Activated CD8-positive, alpha-beta memory T cell treated with anti-CD3 and anti-CD28 coated beads, Interleukin-2, amount 50 U/mL, for 24 hours (primary cell): ENCODE measurements around the gene SPOP.

Experiments used
- DNase-seq: peaks from one replicate; pipeline ENCODE4 v3.0.0-alpha.2; 2020; ENCODE audit errors: extremely low read depth

SPOP gene

GRCh38 chr17:49613182-49613800, 64.6 kb downstream of the SPOP start:
- DNase-seq, result no peak

GRCh38 chr17:49612726-49613125, 65.2 kb downstream of the SPOP start:
- DNase-seq, result no peak

DNA sequence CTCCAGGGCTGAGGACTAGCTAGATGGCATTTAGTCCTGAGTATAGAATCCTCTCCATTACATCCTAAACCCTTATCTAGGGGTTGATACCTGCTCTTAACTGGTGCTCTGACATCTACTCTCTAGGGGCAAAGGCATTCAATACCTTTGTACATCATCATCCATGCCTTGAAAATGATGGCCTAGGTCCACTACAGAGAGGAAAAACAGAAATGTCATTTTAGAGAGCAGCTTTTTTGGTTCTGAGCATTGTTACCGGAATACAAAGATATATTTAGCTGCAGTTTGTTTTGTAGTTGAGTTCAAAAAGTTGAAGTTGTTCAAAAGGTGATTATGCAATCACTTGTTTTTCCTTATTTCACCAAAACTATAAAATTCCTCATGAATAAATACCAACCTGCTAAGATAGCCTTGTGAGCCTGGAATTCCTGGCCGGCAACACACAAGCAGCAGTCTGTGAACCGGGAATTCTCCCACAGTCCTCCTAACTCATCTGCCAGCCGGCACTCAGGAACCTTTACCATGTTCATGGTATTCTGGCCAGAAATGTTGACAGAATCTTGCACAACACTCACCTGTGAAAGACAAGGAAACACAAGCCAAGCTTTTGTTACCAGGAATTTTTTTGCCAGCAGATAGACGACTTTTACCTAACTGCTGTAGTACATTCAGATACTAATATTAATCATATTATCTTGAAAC, 66.9 kb downstream of the SPOP start:
- no peak for DNase-seq

DNA sequence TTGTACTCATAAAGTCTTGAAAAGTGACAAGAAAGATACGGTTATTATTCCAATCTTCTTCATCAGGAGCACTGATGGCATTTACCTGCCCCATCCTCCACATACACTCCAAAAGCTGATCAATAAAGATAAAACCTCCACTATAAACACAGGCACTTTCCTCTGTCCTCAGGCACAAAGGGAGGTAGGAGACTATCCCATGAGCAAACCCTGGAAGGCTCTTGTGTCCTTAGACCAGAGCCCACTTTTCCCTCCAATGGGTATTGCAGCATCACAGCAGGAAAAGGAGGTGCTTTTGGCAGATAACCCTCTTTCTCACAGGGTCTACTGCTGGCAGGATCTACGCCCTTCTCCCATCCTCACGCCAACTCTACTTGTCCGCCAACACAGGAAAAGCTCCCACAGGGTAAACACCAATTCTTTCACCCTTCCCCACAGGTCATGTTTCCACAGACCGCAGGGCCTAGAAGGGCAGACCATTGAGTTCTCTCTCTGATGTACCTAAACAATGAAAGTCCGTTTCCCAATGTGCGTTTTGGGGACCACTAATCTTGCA, 73.5 kb downstream of the SPOP start:
- DNase-seq, result no peak

GRCh38 chr17:49603720-49604119, 74.2 kb downstream of the SPOP start:
- DNase-seq, result no peak

- no peak for DNase-seq
Observed at GRCh38 chr17:49603238-49603637, 74.7 kb downstream of the SPOP start.

DNA sequence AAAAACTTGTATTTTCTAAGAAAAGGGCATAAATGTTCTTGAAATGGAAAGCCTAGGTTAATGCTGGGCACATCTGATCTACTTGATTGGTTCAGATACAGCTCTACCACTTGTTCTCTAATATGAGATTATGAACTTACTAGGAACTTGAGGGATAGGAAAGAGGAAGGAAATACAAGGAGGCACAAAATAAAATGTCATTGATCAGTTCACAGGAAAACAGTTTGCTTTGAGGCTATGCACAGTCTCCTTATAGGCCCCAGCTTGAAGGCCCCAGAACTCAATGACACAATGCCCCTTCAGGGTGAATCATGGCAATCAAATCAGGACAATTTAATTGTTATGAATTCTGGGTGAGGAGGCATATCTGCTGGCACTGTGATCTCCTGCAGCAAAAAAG, 75.1 kb downstream of the SPOP start:
- DNase-seq, result no peak

DNA sequence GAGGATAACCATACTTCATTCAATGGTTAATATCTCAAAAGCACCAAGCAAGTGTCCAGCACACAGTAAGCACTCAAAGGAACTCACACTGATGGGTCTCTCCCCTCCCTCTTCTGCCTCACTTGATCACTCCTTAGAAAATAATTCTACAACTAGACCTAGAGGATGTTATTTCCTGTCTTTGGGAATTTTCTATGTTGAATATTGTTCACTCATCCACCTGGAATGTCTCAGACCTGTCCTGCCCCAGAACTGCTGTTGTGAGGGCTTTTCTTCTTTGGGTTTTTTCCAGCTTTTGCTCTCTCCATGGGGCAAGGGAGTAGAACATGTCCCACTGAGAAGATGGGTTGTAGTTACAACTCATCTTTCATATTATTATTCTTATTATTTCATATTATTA, 76.9 kb downstream of the SPOP start:
- no peak for DNase-seq

GRCh38 chr17:49598918-49599317, 79.0 kb downstream of the SPOP start:
- no peak for DNase-seq

DNA sequence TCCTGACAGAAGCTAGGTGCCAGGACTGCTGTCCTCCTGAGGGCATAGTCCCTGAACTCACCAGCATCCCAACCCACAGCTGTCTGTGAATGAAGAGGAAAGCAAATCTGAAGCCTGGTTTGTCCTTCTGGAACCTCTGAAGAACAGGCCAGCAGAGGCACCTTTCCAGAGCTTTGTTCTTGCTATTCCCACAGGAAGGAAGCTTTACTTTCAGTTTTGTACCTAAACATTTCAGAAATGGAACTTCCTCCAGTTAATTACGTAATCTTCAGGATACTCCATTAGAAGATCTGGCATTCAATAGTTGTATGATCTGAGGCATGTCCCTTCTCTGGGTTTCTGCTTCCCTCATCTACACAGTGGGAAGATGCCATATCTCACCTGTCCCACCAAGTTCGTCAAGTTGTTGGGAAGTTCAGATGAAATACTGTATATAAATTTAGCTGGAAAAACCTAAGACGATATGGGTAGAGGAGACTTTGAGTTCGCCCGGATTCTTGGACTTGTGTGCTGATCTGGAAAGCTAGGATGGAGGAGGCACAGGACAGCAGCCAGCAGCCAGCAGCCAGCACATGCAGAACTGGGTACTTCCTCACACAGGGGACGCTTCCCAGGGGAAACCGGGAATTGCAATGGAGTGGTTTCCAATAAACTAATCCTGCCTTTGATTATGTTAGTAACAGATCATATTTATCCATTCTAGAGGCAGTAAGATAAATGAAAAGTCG, 79.8 kb downstream of the SPOP start:
- DNase-seq, result no peak

DNA sequence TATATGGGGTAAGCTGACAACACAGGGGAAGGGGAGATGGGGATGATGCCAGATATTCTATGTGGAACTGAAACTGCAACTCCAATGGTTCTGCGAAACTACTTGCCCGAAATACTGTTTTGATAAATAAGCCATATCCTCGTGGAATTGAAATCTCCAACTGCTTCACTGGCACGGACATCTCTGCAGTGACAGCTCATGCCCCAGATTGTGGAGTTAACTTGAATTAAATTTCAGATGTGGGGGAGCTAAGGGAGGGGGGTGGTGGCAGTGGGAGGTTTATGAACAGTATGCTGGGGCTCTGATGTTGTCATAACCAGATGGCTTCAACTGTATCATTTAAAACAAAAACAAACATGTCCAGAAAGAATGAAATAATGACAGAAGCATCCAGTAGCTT, 80.5 kb downstream of the SPOP start:
- DNase-seq, result no peak

- no peak for DNase-seq
Observed at GRCh38 chr17:49596613-49597244, 81.2 kb downstream of the SPOP start.

DNA sequence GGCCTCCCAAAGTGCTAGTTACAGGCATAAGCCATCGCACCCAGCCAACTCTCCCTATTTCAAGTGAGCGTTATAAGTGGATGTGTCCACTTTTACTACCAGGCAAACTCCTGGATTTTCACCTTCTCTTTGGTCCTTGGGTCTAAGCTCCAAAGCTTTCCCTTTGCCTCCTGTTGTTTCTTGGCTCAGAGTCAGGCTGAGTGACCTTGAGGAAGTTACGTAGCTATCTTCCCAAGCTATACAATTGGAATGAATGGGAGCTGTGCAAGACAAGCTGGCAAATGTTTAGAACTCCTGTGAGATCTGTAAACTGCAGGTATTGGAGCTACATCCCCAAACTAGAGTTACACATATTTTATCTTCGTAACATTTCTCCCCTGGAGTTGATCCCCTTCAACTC, 81.9 kb downstream of the SPOP start:
- no peak for DNase-seq

GRCh38 chr17:49595328-49595727, 82.6 kb downstream of the SPOP start:
- no peak for DNase-seq

- no peak for DNase-seq
Observed at GRCh38 chr17:49592263-49592662, 85.6 kb downstream of the SPOP start.

- no peak for DNase-seq
Observed at GRCh38 chr17:49590874-49591273, 87.0 kb downstream of the SPOP start.

GRCh38 chr17:49589577-49589927, 88.3 kb downstream of the SPOP start:
- no peak for DNase-seq

DNA sequence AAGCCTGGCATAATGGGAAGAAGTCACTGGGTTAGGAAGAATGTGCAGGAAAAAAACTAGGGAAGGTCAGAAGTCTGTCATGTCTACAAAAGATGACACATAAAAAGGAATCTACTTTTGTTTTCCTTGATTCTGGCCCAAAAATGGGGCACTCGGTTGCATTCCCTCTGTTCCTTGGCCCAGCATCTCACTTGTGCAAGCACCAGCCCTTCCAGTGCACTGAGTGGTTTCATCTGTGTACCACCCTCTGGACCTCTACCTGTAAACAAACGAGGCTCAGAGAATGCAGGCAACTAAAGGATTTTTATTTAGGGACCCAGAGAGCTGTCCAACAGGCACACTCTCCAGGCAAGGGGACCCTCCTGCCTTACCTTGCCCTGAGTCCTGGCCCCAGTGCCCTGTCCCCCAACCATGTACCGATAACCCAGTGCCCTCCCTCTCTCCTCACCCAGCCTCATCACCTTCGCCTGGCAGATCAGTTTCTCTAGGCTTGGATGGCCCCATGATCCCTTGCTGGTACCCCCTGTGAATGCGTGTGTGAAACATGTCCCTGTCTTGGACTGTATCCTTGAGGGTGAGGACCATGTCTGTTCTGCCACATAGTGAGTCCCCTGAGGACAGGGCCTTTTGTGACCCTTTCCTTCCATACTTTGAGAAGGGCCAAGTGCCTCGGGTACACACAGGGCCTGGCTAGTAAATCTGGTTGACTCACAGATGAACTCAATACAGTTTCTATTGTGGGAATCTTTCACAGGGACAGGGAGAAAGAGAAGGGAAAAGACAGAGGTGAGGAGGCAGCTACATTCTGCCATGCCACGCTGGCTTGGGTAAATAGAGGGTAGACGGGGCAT, 88.9 kb downstream of the SPOP start:
- DNase-seq, result no peak

DNA sequence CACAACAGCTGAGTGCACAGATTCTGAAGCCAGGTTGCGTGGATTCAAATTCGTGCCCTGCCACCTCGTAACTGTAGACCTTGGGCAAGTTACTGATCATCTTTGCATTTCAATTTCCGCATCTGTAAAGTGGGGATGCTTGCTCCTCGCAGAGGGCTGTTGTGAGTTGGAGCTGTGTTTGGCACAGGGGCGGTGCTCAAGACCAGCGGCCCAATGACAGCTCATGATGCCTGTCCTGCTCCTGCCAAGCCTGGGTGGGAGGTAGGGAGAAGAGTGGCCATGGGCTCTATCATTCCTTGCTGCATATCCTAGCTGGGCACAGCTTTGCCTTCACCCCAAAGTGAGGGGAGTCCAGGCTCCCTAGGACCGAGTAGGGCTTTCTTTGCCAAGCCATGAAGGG, 89.6 kb downstream of the SPOP start:
- no peak for DNase-seq

DNA sequence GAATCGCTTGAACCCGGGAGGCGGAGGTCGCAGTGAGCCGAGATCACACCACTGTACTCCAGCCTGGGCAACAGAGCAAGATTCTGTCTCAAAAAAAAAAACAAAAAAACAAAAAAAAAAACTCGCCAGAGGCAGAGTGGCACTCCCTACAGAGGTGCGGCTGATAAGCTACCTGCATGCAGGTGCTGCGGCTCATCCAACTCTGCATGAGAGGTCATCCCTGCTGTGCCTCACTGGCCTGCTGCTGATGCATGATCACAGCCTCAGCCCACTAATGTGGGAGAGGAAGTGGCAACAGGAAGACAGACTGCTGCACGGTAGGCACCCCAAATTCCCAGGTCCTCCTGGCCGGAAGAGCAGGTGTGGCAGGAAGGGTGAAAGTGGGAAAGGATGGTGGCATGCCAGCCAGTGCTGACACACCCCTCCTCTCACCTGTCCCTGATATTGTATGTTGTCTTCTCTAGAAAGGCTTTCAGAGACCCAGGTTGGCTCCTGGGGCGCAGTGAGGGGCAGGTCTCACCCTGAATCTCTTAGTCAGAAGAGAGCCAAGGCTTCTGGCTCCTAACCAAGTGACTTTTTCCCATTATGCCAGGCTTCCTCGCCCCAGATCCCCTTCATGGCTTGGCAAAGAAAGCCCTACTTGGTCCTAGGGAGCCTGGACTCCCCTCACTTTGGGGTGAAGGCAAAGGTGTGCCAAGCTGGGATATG, 90.4 kb downstream of the SPOP start:
- DNase-seq, result no peak
